ENCODE measurements around the gene FATE1. TPM values are rescaled to one million over a fixed set of nuclear protein-coding genes. Genes with fewer than 3 reads are reported as not detected.

FATE1 gene
- total and polyA plus RNA-seq, 2 experiments from 2014 or later: not detected

- Histone ChIP-seq H2AFZ (no peak overlapping the region), H3K79me2 (no peaks in the 10 kb centered on the region), H3K27me3 (no peaks in the 10 kb centered on the region), H4K20me1 (ENCODE audit: insufficient read depth, poor library complexity, severe bottlenecking) (no peaks in the 10 kb centered on the region), H3K9me3 (ENCODE audit: low read depth) (no peaks in the 10 kb centered on the region), H3K9me2 (replicated peaks; ENCODE audit: insufficient read depth) (no peaks in the 10 kb centered on the region), H3K4me3 (no peak overlapping the region), H3K36me3 (replicated peaks; ENCODE audit: insufficient read depth, low read depth) (no peaks in the 10 kb centered on the region), H3K27ac (no peak overlapping the region), H3K4me1 (ENCODE audit: insufficient read depth) (no peaks in the 10 kb centered on the region), H3K4me2 (no peak overlapping the region)
- DNase-seq (ENCODE audit: low spot score): no peak
- TF ChIP-seq CTCF (IDR thresholded peaks at IDR 0.05; ENCODE audit: poor library complexity): no peak
- TF ChIP-seq EZH2phosphoT487 (IDR thresholded peaks at IDR 0.05; ENCODE audit: low read depth, severe bottlenecking, unreplicated experiment): no peak
- TF ChIP-seq EZH2 (IDR thresholded peaks at IDR 0.05; ENCODE audit: borderline replicate concordance): no peak
- 55% methylated on average over 5 of the region's 5 CpGs for WGBS (ENCODE audit: low lambda C conversion rate, missing lambda C conversion rate)
Observed at GRCh38 chrX:151711154-151711553, 4.7 kb upstream of the FATE1 start.

GRCh38 chrX:151711787-151712186 lies 4.0 kb upstream of the FATE1 start:
- Histone ChIP-seq H3K4me2 (no peak overlapping the region), H4K20me1 (ENCODE audit: insufficient read depth, poor library complexity, severe bottlenecking) (no peaks in the 10 kb centered on the region), H3K79me2 (no peaks in the 10 kb centered on the region), H3K9me2 (replicated peaks; ENCODE audit: insufficient read depth) (no peaks in the 10 kb centered on the region), H3K27ac (no peak overlapping the region), H3K4me3 (no peak overlapping the region), H2AFZ (no peak overlapping the region), H3K9me3 (ENCODE audit: low read depth) (no peaks in the 10 kb centered on the region), H3K27me3 (no peaks in the 10 kb centered on the region), H3K36me3 (replicated peaks; ENCODE audit: insufficient read depth, low read depth) (no peaks in the 10 kb centered on the region), H3K4me1 (ENCODE audit: insufficient read depth) (no peaks in the 10 kb centered on the region)
- TF ChIP-seq CTCF (IDR thresholded peaks at IDR 0.05; ENCODE audit: poor library complexity) (no peak), EZH2phosphoT487 (IDR thresholded peaks at IDR 0.05; ENCODE audit: low read depth, severe bottlenecking, unreplicated experiment) (no peak), EZH2 (IDR thresholded peaks at IDR 0.05; ENCODE audit: borderline replicate concordance) (no peak)
- DNase-seq (ENCODE audit: low spot score): no peak
- WGBS (ENCODE audit: low lambda C conversion rate, missing lambda C conversion rate): 25% methylated on average over 2 of the region's 2 CpGs

GRCh38 chrX:151712253-151712652 lies 3.6 kb upstream of the FATE1 start:
- Histone ChIP-seq H3K79me2 (no peaks in the 10 kb centered on the region), H3K4me1 (ENCODE audit: insufficient read depth) (no peaks in the 10 kb centered on the region), H3K4me3 (no peak overlapping the region), H3K27me3 (no peaks in the 10 kb centered on the region), H2AFZ (no peak overlapping the region), H4K20me1 (ENCODE audit: insufficient read depth, poor library complexity, severe bottlenecking) (no peaks in the 10 kb centered on the region), H3K9me2 (replicated peaks; ENCODE audit: insufficient read depth) (no peaks in the 10 kb centered on the region), H3K4me2 (no peak overlapping the region), H3K9me3 (ENCODE audit: low read depth) (no peaks in the 10 kb centered on the region), H3K36me3 (replicated peaks; ENCODE audit: insufficient read depth, low read depth) (no peaks in the 10 kb centered on the region), H3K27ac (no peak overlapping the region)
- TF ChIP-seq EZH2phosphoT487 (IDR thresholded peaks at IDR 0.05; ENCODE audit: low read depth, severe bottlenecking, unreplicated experiment) (no peak), CTCF (IDR thresholded peaks at IDR 0.05; ENCODE audit: poor library complexity) (no peak), EZH2 (IDR thresholded peaks at IDR 0.05; ENCODE audit: borderline replicate concordance) (no peak)
- WGBS (ENCODE audit: low lambda C conversion rate, missing lambda C conversion rate): 44% methylated on average over 3 of the region's 3 CpGs
- no peak for DNase-seq (ENCODE audit: low spot score)

- Histone ChIP-seq H4K20me1 (ENCODE audit: insufficient read depth, poor library complexity, severe bottlenecking) (no peaks in the 10 kb centered on the region), H3K36me3 (replicated peaks; ENCODE audit: insufficient read depth, low read depth) (no peaks in the 10 kb centered on the region), H3K4me3 (no peak overlapping the region), H3K79me2 (no peaks in the 10 kb centered on the region), H3K27ac (no peak overlapping the region), H3K27me3 (no peaks in the 10 kb centered on the region), H3K9me3 (ENCODE audit: low read depth) (no peaks in the 10 kb centered on the region), H3K4me1 (ENCODE audit: insufficient read depth) (no peaks in the 10 kb centered on the region), H3K4me2 (no peak overlapping the region), H3K9me2 (replicated peaks; ENCODE audit: insufficient read depth) (no peaks in the 10 kb centered on the region), H2AFZ (no peak overlapping the region)
- DNase-seq (ENCODE audit: low spot score): peak; percentile 29
- WGBS (ENCODE audit: low lambda C conversion rate, missing lambda C conversion rate): 57% methylated on average over 3 of the region's 3 CpGs
- TF ChIP-seq EZH2phosphoT487 (IDR thresholded peaks at IDR 0.05; ENCODE audit: low read depth, severe bottlenecking, unreplicated experiment): no peak
- no peak for TF ChIP-seq CTCF (IDR thresholded peaks at IDR 0.05; ENCODE audit: poor library complexity)
- no peak for TF ChIP-seq EZH2 (IDR thresholded peaks at IDR 0.05; ENCODE audit: borderline replicate concordance)
Observed at GRCh38 chrX:151713849-151714248, 2.0 kb upstream of the FATE1 start.

Data from hepatocyte (in vitro differentiated cells).